Measurements from ENCODE around the gene TNS4.

- TF ChIP-seq EZH2 (IDR thresholded peaks at IDR 0.05; ENCODE audit: low read length, missing control alignments) (no peak), CTCF (conservative IDR thresholded peaks at IDR 0.05 in 1 of 2, IDR thresholded peaks at IDR 0.05 in 1 of 2; ENCODE audit: low read depth in 1 of 2, low read length in 2 of 2) (no peak)
These were observed 26.1 kb downstream of the TNS4 start for GRCh38 chr17:40475234-40475908.

Measured in fibroblast of lung (primary cell).